Measurements from ENCODE around the gene KCNJ12.

Gene KCNJ12

DNA sequence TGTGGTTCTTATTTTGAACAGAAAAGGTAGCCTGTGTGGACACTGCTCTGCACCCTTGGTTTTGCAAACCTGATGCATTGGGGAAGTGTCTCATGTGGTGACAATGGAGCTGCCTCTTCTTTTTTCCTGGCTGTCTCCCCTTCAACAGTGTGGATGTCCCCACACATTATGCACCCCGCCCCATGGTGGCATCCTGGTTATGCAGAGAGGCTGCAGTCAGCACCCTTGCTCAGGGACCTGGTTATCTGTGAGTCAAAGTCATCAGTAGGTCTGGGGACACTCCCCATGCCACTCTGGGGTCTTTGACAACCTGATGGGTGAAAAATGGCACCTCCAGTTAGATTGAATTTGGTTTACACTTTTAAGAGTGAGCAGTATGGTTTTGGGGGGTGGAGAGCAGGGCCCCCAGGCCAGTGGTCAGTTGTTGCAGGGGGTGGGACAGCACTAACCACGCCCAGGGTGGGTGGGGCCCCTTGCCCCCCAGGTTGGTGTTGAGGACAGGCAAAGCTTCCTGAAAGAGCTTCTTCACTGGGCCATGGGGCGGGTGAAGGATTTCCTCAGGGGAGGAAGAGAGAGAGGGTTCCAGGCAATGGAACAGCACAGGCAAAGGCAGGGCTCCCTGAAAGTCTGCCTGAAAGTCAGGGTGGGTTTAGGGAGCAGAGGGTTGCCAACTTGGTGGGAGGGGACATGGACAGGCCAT, 24.6 kb upstream of the KCNJ12 start:
- Histone ChIP-seq H3K4me3 (no peak overlapping the region), H3K9ac (ENCODE audit: insufficient read length) (no peak overlapping the region), H3K27ac (no peak overlapping the region), H3K9me3 (ENCODE audit: low read depth, low read length) (no peaks in the 10 kb centered on the region), H3K36me3 (ENCODE audit: insufficient read depth, low read length) (no peaks in the 10 kb centered on the region)
- no peak for TF ChIP-seq POLR2AphosphoS5 (IDR thresholded peaks at IDR 0.05; ENCODE audit: borderline replicate concordance, low read depth, low read length)
- DNase-seq (ENCODE audit: low read depth, low spot score): no peak

DNA sequence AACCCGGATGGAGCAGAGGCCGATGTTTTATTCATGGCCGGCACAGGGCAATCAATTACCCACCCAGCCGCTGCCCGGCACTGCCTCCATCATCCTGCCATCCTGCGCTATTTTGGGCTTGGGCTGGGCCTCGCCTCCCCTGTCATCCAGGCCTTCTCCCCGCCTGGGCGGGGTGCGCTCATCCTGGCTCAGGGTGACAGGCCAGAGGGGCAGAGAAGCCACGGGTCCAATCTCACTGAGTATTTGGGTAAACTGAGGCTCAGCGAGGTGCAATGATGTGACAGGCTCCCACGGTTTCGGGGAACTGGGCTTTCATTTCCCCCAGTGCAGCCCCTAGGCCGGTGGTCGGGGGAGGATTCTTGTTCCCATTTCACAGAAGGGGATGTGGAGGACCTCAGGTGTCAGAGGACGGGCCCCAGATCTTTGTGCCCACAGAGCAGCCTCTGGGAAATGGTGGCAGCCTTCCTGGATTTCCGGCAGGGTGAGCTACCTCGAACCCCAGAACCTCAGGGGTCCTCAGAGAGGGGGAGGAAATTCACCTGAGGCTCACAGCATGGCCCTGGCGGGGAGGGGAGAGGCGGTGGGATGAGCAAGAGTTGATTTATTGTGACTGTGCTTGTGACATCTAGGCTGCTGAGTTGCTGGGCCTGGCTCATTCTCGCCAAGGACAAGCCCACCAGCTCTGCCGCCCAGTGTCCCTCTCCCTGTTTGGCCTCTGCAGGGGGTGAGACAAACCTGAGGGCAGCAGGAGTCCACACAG, 23.8 kb upstream of the KCNJ12 start:
- Histone ChIP-seq H3K36me3 (ENCODE audit: insufficient read depth, low read length) (no peaks in the 10 kb centered on the region), H3K9me3 (ENCODE audit: low read depth, low read length) (no peaks in the 10 kb centered on the region), H3K27ac (no peak overlapping the region), H3K4me3 (no peak overlapping the region), H3K9ac (ENCODE audit: insufficient read length) (no peak overlapping the region)
- TF ChIP-seq EZH2 (IDR thresholded peaks at IDR 0.05) (no peak), FOXP2 (optimal IDR thresholded peaks at IDR 0.05; ENCODE audit: control extremely low read depth, extremely low read length, insufficient read depth) (no peak), POLR2AphosphoS5 (IDR thresholded peaks at IDR 0.05; ENCODE audit: borderline replicate concordance, low read depth, low read length) (no peak)
- no peak for DNase-seq (ENCODE audit: low read depth, low spot score)

DNA sequence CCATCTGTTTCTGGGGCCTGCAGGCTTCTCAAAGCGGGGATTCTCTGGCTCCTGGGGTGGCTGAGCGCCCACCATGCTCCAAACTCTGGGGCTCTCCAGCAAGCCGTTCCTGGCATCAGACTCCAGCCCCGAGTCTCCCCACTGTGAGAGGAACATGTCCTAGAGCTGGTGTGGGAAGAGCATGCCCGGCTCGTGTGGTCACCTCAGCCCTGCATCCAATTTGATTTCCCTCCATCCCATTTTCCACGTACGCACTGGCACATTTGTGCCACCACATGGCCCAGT, 23.2 kb upstream of the KCNJ12 start:
- no peak for DNase-seq (ENCODE audit: low read depth, low spot score)
- Histone ChIP-seq H3K36me3 (ENCODE audit: insufficient read depth, low read length) (no peaks in the 10 kb centered on the region), H3K27ac (no peak overlapping the region), H3K4me3 (no peak overlapping the region), H3K9ac (ENCODE audit: insufficient read length) (no peak overlapping the region), H3K9me3 (ENCODE audit: low read depth, low read length) (no peaks in the 10 kb centered on the region)
- TF ChIP-seq POLR2AphosphoS5 (IDR thresholded peaks at IDR 0.05; ENCODE audit: borderline replicate concordance, low read depth, low read length): no peak
- TF ChIP-seq EZH2 (IDR thresholded peaks at IDR 0.05): no peak
- TF ChIP-seq FOXP2 (optimal IDR thresholded peaks at IDR 0.05; ENCODE audit: control extremely low read depth, extremely low read length, insufficient read depth): no peak

GRCh38 chr17:21353326-21354010, 22.7 kb upstream of the KCNJ12 start:
- H3K36me3 ChIP-seq (ENCODE audit: insufficient read depth, low read length): no peaks in the 10 kb centered on the region
- H3K27ac ChIP-seq: no peak overlapping the region
- H3K9ac ChIP-seq (ENCODE audit: insufficient read length): no peak overlapping the region
- no peaks in the 10 kb centered on the region for H3K9me3 ChIP-seq (ENCODE audit: low read depth, low read length)
- TF ChIP-seq FOXP2 (optimal IDR thresholded peaks at IDR 0.05; ENCODE audit: control extremely low read depth, extremely low read length, insufficient read depth) (no peak), POLR2AphosphoS5 (IDR thresholded peaks at IDR 0.05; ENCODE audit: borderline replicate concordance, low read depth, low read length) (no peak), EZH2 (IDR thresholded peaks at IDR 0.05) (no peak)
- DNase-seq (ENCODE audit: low read depth, low spot score): no peak
- no peak overlapping the region for H3K4me3 ChIP-seq

GRCh38 chr17:21354796-21355385, 21.3 kb upstream of the KCNJ12 start:
- Histone ChIP-seq H3K27ac (no peak overlapping the region), H3K9me3 (ENCODE audit: low read depth, low read length) (no peaks in the 10 kb centered on the region), H3K4me3 (no peak overlapping the region), H3K9ac (ENCODE audit: insufficient read length) (no peak overlapping the region), H3K36me3 (ENCODE audit: insufficient read depth, low read length) (no peaks in the 10 kb centered on the region)
- no peak for DNase-seq (ENCODE audit: low read depth, low spot score)
- no peak for TF ChIP-seq POLR2AphosphoS5 (IDR thresholded peaks at IDR 0.05; ENCODE audit: borderline replicate concordance, low read depth, low read length)
- TF ChIP-seq FOXP2 (optimal IDR thresholded peaks at IDR 0.05; ENCODE audit: control extremely low read depth, extremely low read length, insufficient read depth): no peak
- TF ChIP-seq EZH2 (IDR thresholded peaks at IDR 0.05): no peak

- no peak overlapping the region for H3K4me3 ChIP-seq
- H3K36me3 ChIP-seq (ENCODE audit: insufficient read depth, low read length): no peaks in the 10 kb centered on the region
- H3K27ac ChIP-seq: no peak overlapping the region
- TF ChIP-seq EZH2 (IDR thresholded peaks at IDR 0.05) (no peak), POLR2AphosphoS5 (IDR thresholded peaks at IDR 0.05; ENCODE audit: borderline replicate concordance, low read depth, low read length) (no peak), FOXP2 (optimal IDR thresholded peaks at IDR 0.05; ENCODE audit: control extremely low read depth, extremely low read length, insufficient read depth) (no peak)
- no peak for DNase-seq (ENCODE audit: low read depth, low spot score)
- H3K9ac ChIP-seq (ENCODE audit: insufficient read length): no peak overlapping the region
- no peaks in the 10 kb centered on the region for H3K9me3 ChIP-seq (ENCODE audit: low read depth, low read length)
These were observed 20.6 kb upstream of the KCNJ12 start for GRCh38 chr17:21355586-21355985.

GRCh38 chr17:21356537-21357127, 19.5 kb upstream of the KCNJ12 start:
- TF ChIP-seq POLR2AphosphoS5 (IDR thresholded peaks at IDR 0.05; ENCODE audit: borderline replicate concordance, low read depth, low read length): no peak
- TF ChIP-seq FOXP2 (optimal IDR thresholded peaks at IDR 0.05; ENCODE audit: control extremely low read depth, extremely low read length, insufficient read depth): no peak
- TF ChIP-seq EZH2 (IDR thresholded peaks at IDR 0.05): no peak
- Histone ChIP-seq H3K9ac (ENCODE audit: insufficient read length) (no peak overlapping the region), H3K27ac (no peak overlapping the region), H3K4me3 (no peak overlapping the region), H3K36me3 (ENCODE audit: insufficient read depth, low read length) (no peaks in the 10 kb centered on the region), H3K9me3 (ENCODE audit: low read depth, low read length) (no peaks in the 10 kb centered on the region)
- no peak for DNase-seq (ENCODE audit: low read depth, low spot score)

DNA sequence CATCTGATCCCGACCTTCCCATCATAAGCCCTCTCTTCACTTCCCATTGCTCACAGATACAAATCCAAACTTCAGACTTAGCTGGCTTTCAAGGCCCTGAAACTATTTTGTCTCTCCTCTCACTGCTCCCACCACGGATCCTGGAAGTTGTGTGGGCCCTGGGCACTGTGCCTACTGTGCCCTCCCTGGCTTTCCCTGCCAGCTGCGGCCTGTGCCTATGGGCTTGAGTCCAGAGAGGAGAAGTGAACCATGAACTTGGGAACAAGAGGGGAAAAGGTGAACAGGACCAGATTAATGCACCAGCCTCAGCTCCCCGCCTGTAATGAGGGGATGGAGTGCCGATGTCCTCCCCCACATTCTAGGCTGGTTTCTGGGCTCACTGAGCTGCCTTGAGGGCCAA, 18.9 kb upstream of the KCNJ12 start:
- TF ChIP-seq FOXP2 (optimal IDR thresholded peaks at IDR 0.05; ENCODE audit: control extremely low read depth, extremely low read length, insufficient read depth): no peak
- TF ChIP-seq EZH2 (IDR thresholded peaks at IDR 0.05): no peak
- no peak for TF ChIP-seq POLR2AphosphoS5 (IDR thresholded peaks at IDR 0.05; ENCODE audit: borderline replicate concordance, low read depth, low read length)
- no peak for DNase-seq (ENCODE audit: low read depth, low spot score)
- Histone ChIP-seq H3K9me3 (ENCODE audit: low read depth, low read length) (no peaks in the 10 kb centered on the region), H3K9ac (ENCODE audit: insufficient read length) (no peak overlapping the region), H3K27ac (no peak overlapping the region), H3K4me3 (no peak overlapping the region), H3K36me3 (ENCODE audit: insufficient read depth, low read length) (no peaks in the 10 kb centered on the region)
